HL-60 (cell line): ENCODE results near the gene ZNF385D.

Experiments
- DNase-seq, 2 experiments: peaks; one replicate each; pipeline ENCODE4 v3.0.0-alpha.2; 2010 to 2020; ENCODE audit warnings: low read depth in 1 of 2, low spot score in 1 of 2
- H3K27ac ChIP-seq: fragments of 250-450 bp; sonication (Bioruptor Pico); replicated peaks from 2 replicates; pipeline ENCODE4 v1.5.1; 2020; ENCODE audit warnings: mild to moderate bottlenecking, moderate library complexity
- H3K27me3 ChIP-seq: fragments of 250-450 bp; sonication (Bioruptor Pico); 2 replicates; pipeline ENCODE4 v1.5.1; 2021; ENCODE audit warnings: mild to moderate bottlenecking, moderate library complexity; ENCODE audit not compliant: insufficient read depth, poor library complexity, severe bottlenecking
- H3K4me3 ChIP-seq: replicated peaks from 2 replicates; pipeline ENCODE4 v1.5.1; 2011; ENCODE audit warnings: mild to moderate bottlenecking, control low read depth, low read length; ENCODE audit not compliant: insufficient read depth
- CTCF ChIP-seq: IDR thresholded peaks from one replicate; pipeline ENCODE4 v1.5.1; 2011; ENCODE audit warnings: low read length, control low read depth, inconsistent platforms; ENCODE audit not compliant: insufficient read depth
- GABPA ChIP-seq: IDR thresholded peaks from 2 replicates; pipeline ENCODE4 v1.6.1; 2012; ENCODE audit warnings: low read depth
- POLR2AphosphoS5 ChIP-seq: IDR thresholded peaks from 2 replicates; pipeline ENCODE4 v1.6.1; 2012; ENCODE audit warnings: low read depth
- REST ChIP-seq: IDR thresholded peaks from 2 replicates; pipeline ENCODE4 v1.6.1; 2012; ENCODE audit warnings: low read depth; ENCODE audit not compliant: insufficient replicate concordance
- SPI1 ChIP-seq: IDR thresholded peaks from 2 replicates; pipeline ENCODE4 v1.6.1; 2012; ENCODE audit warnings: low read depth, mild to moderate bottlenecking, borderline replicate concordance

The ZNF385D gene

GRCh38 chr3:21662403-21662802, 88.6 kb downstream of the ZNF385D start:
- no peak overlapping the region for H3K27ac ChIP-seq
- DNase-seq: no peak
- no peak for TF ChIP-seq REST
- TF ChIP-seq CTCF: no peak
- H3K4me3 ChIP-seq: no peak overlapping the region
- no peaks in the 10 kb centered on the region for H3K27me3 ChIP-seq

GRCh38 chr3:21654662-21655061, 96.3 kb downstream of the ZNF385D start:
- no peak for DNase-seq
- no peak overlapping the region for H3K4me3 ChIP-seq
- no peaks in the 10 kb centered on the region for H3K27me3 ChIP-seq
- no peak overlapping the region for H3K27ac ChIP-seq
- TF ChIP-seq REST (no peak), POLR2AphosphoS5 (no peak), CTCF (no peak), SPI1 (no peak)

GRCh38 chr3:21654241-21654640, 96.8 kb downstream of the ZNF385D start:
- DNase-seq: no peak
- Histone ChIP-seq H3K27ac (no peak overlapping the region), H3K4me3 (no peak overlapping the region), H3K27me3 (no peaks in the 10 kb centered on the region)
- TF ChIP-seq GABPA (no peak), REST (no peak), SPI1 (no peak), POLR2AphosphoS5 (no peak), CTCF (no peak)
